SU-DHL-6 (cell line): ENCODE results near the gene OSGIN1.

Experiments
- H2AFZ ChIP-seq: fragments of 200-600 bp; sonication (generic); 2 replicates; pipeline ENCODE4 v1.6.1; 2014; ENCODE audit warnings: low read depth, mild to moderate bottlenecking, moderate library complexity, mixed read lengths, antibody characterized with exemption, low read length; ENCODE audit not compliant: severe bottlenecking
- H3F3A ChIP-seq: fragments of 200-600 bp; shearing (Covaris generic); 2 replicates; pipeline ENCODE4 v1.6.0; 2016; ENCODE audit warnings: antibody characterized with exemption, mild to moderate bottlenecking; ENCODE audit not compliant: insufficient read depth
- H3K27ac ChIP-seq: fragments of 200-600 bp; sonication (generic); 2 replicates; pipeline ENCODE4 v1.5.1; 2016; ENCODE audit warnings: low read depth, mild to moderate bottlenecking, low read length, moderate library complexity, mixed read lengths
- H3K27me3 ChIP-seq: fragments of 200-600 bp; sonication (generic), shearing (Covaris generic); 2 replicates; pipeline ENCODE4 v1.6.0; 2014; ENCODE audit warnings: mild to moderate bottlenecking, low read length
- H3K36me3 ChIP-seq: fragments of 200-600 bp; sonication (generic); 2 replicates; pipeline ENCODE4 v1.6.1; 2014; ENCODE audit warnings: mild to moderate bottlenecking, low read length, mixed read lengths
- H3K4me2 ChIP-seq: fragments of 300-600, 200-600 bp; shearing (Covaris generic), sonication (generic); 2 replicates; pipeline ENCODE4 v1.6.0; 2014; ENCODE audit warnings: low read length, low read depth, mild to moderate bottlenecking; ENCODE audit not compliant: poor library complexity, severe bottlenecking
- H3K4me3 ChIP-seq: fragments of 200-600 bp; sonication (generic); 2 replicates; pipeline ENCODE4 v1.5.1; 2014; ENCODE audit warnings: antibody characterized with exemption, low read length, mild to moderate bottlenecking, mixed read lengths; ENCODE audit not compliant: insufficient read depth, poor library complexity, severe bottlenecking
- H3K79me2 ChIP-seq: fragments of 200-600 bp; sonication (generic); 2 replicates; pipeline ENCODE4 v1.6.1; 2014; ENCODE audit warnings: mild to moderate bottlenecking, low read length, moderate library complexity; ENCODE audit not compliant: insufficient read depth
- H3K9ac ChIP-seq: fragments of 200-600 bp; sonication (generic); 2 replicates; pipeline ENCODE4 v1.7.0; 2014; ENCODE audit warnings: mild to moderate bottlenecking, low read length
- H3K9me2 ChIP-seq: fragments of 200-600 bp; sonication (generic); replicated peaks from 2 replicates; pipeline ENCODE4 v1.6.1; 2014; ENCODE audit warnings: low read length; ENCODE audit not compliant: insufficient read depth
- H3K9me3 ChIP-seq: fragments of 200-600 bp; sonication (generic); 2 replicates; pipeline ENCODE4 v1.6.1; 2014; ENCODE audit warnings: low read length, mixed read lengths; ENCODE audit not compliant: insufficient read depth
- H4K20me1 ChIP-seq: fragments of 200-600 bp; sonication (generic); 2 replicates; pipeline ENCODE4 v1.6.1; 2014; ENCODE audit warnings: low read depth, mild to moderate bottlenecking, antibody characterized with exemption, low read length, moderate library complexity, mixed read lengths
- CTCF ChIP-seq: fragments of 200-600 bp; sonication (generic); IDR thresholded peaks from one replicate; pipeline ENCODE4 v1.5.1; 2017; ENCODE audit warnings: antibody characterized with exemption, mild to moderate bottlenecking, low read length, moderate library complexity; ENCODE audit not compliant: insufficient read depth, poor library complexity, severe bottlenecking
- EZH2phosphoT487 ChIP-seq: fragments of 200-600 bp; sonication (generic), shearing (Covaris generic); conservative IDR thresholded peaks from 2 replicates; pipeline ENCODE4 v1.6.1; 2018; ENCODE audit warnings: mild to moderate bottlenecking, antibody characterized with exemption, low read length, moderate library complexity, mixed read lengths

OSGIN1 gene

GRCh38 chr16:83952940-83953795 lies at the start of gene OSGIN1:
Gene OSGIN1, plus strand, starts transcription at chr16:83953240. Its CDS starts 4,432 bp downstream, at chr16:83957672.
- Histone ChIP-seq H3K4me3 (no peak within 1 kb of the TSS), H3K9me3 (no peaks in the 10 kb centered on the region), H3K79me2 (no peaks in the 10 kb centered on the region), H3K27ac (no peak within 1 kb of the TSS), H3K36me3 (no peaks in the 10 kb centered on the region), H3K9me2 (no peaks in the 10 kb centered on the region), H3F3A (no peaks in the 10 kb centered on the region), H4K20me1 (no peaks in the 10 kb centered on the region), H3K9ac (no peak within 1 kb of the TSS), H3K27me3 (no peaks in the 10 kb centered on the region), H3K4me2 (no peak within 1 kb of the TSS), H2AFZ (no peak within 1 kb of the TSS)
- TF ChIP-seq CTCF (no peak), EZH2phosphoT487 (no peak)

GRCh38 chr16:83903751-83904150 lies 49.3 kb upstream of the OSGIN1 start:
- Histone ChIP-seq H3K27ac (no peak overlapping the region), H3K9ac (no peak overlapping the region), H2AFZ (no peak overlapping the region), H3K9me2 (no peaks in the 10 kb centered on the region), H3K4me3 (no peak overlapping the region), H3K4me2 (no peak overlapping the region), H3K27me3 (no peaks in the 10 kb centered on the region), H3K9me3 (no peaks in the 10 kb centered on the region), H3K36me3 (no peaks in the 10 kb centered on the region), H3F3A (no peaks in the 10 kb centered on the region), H3K79me2 (no peaks in the 10 kb centered on the region), H4K20me1 (no peaks in the 10 kb centered on the region)
- TF ChIP-seq CTCF (no peak), EZH2phosphoT487 (no peak)

GRCh38 chr16:83906683-83907082 lies 46.4 kb upstream of the OSGIN1 start:
- no peaks in the 10 kb centered on the region for H4K20me1 ChIP-seq
- no peak overlapping the region for H3K4me3 ChIP-seq
- H2AFZ ChIP-seq = no peak overlapping the region
- TF ChIP-seq EZH2phosphoT487 (no peak), CTCF (no peak)
- no peaks in the 10 kb centered on the region for H3F3A ChIP-seq
- no peaks in the 10 kb centered on the region for H3K36me3 ChIP-seq
- no peaks in the 10 kb centered on the region for H3K9me3 ChIP-seq
- H3K9ac ChIP-seq = no peak overlapping the region
- H3K79me2 ChIP-seq = no peaks in the 10 kb centered on the region
- no peaks in the 10 kb centered on the region for H3K27me3 ChIP-seq
- H3K9me2 ChIP-seq = no peaks in the 10 kb centered on the region
- no peak overlapping the region for H3K4me2 ChIP-seq
- H3K27ac ChIP-seq = no peak overlapping the region
